ENCODE results near the gene ATRAID.
"Not testable (repeated sequence)": the region's sequence is repeated elsewhere in the genome, so short reads cannot be mapped to it uniquely, and the experiment has no call there.

The ATRAID gene

GRCh38 chr2:27194538-27195354 is 17.1 kb upstream of the ATRAID start:
- DNase-seq = no peak

GRCh38 chr2:27195799-27196198 is 16.0 kb upstream of the ATRAID start:
- DNase-seq = not testable (repeated sequence)

GRCh38 chr2:27198068-27198467 is 13.8 kb upstream of the ATRAID start:
- not testable (repeated sequence) for DNase-seq

GRCh38 chr2:27198627-27199026 is 13.2 kb upstream of the ATRAID start:
- no peak for DNase-seq

GRCh38 chr2:27199241-27199640 is 12.6 kb upstream of the ATRAID start:
- no peak for DNase-seq

- DNase-seq = no peak
These were observed 10.2 kb upstream of the ATRAID start for GRCh38 chr2:27201675-27202074.

GRCh38 chr2:27202854-27203253 is 9.0 kb upstream of the ATRAID start:
- peak; percentile 4 to 54 for DNase-seq

GRCh38 chr2:27203741-27204140 is 8.1 kb upstream of the ATRAID start:
- no peak for DNase-seq

- DNase-seq = no peak
These were observed 7.3 kb upstream of the ATRAID start for GRCh38 chr2:27204566-27204965.

- DNase-seq = no peak
These were observed 6.6 kb upstream of the ATRAID start for GRCh38 chr2:27205206-27205605.

- no peak for DNase-seq
These were observed 5.5 kb upstream of the ATRAID start for GRCh38 chr2:27206346-27206745.

GRCh38 chr2:27208486-27209050 is 3.3 kb upstream of the ATRAID start:
- no peak for DNase-seq

- no peak for DNase-seq
These were observed 2.0 kb upstream of the ATRAID start for GRCh38 chr2:27209621-27210401.

GRCh38 chr2:27211241-27211942 is 449 bp upstream of the ATRAID start:
- DNase-seq = peak in 1 of 2 experiments; percentile 41

- DNase-seq = peak; percentile 41 to 43
These were observed 1.0 kb downstream of the ATRAID start for GRCh38 chr2:27212626-27213471.

GRCh38 chr2:27214941-27215340 is 3.1 kb downstream of the ATRAID start:
- no peak for DNase-seq

- no peak for DNase-seq
These were observed 4.7 kb downstream of the ATRAID start for GRCh38 chr2:27216416-27217137.

GRCh38 chr2:27217173-27218121 is 5.6 kb downstream of the ATRAID start, which contains the start of gene CAD:
Gene CAD, plus strand, starts transcription at chr2:27217369. Its CDS starts 183 bp downstream, at chr2:27217552.
- DNase-seq = peak; percentile 90 to 92

- DNase-seq = no peak
These were observed 6.8 kb downstream of the ATRAID start for GRCh38 chr2:27218614-27219013.

- DNase-seq = no peak
These were observed 7.2 kb downstream of the ATRAID start for GRCh38 chr2:27219091-27219490.

All from AML-193 (cell line).